GM06990 (cell line): ENCODE measurements around the gene COL5A2.

Experiments
- DNase-seq: peaks from one replicate; pipeline ENCODE4 v3.0.0-alpha.2; 2011; ENCODE audit not compliant: insufficient read length; ENCODE audit errors: extremely low read depth
- H3K27me3 ChIP-seq: replicated peaks from 2 replicates; pipeline ENCODE4 v1.6.0; 2011; ENCODE audit warnings: low read length; ENCODE audit not compliant: control insufficient read depth, insufficient read depth
- H3K36me3 ChIP-seq: 2 replicates; pipeline ENCODE4 v1.5.1; 2011; ENCODE audit warnings: low read length; ENCODE audit not compliant: control insufficient read depth, insufficient read depth
- H3K4me3 ChIP-seq: replicated peaks from 2 replicates; pipeline ENCODE4 v1.5.1; 2011; ENCODE audit warnings: low read depth, mild to moderate bottlenecking, control low read depth, low read length
- TF ChIP-seq, protein P1 (sequence below): IDR thresholded peaks from 2 replicates; pipeline ENCODE4 v1.5.1; 2011; ENCODE audit warnings: low read length, control low read depth, mild to moderate bottlenecking, inconsistent platforms; ENCODE audit not compliant: insufficient read depth, poor library complexity, severe bottlenecking

The COL5A2 gene

DNA sequence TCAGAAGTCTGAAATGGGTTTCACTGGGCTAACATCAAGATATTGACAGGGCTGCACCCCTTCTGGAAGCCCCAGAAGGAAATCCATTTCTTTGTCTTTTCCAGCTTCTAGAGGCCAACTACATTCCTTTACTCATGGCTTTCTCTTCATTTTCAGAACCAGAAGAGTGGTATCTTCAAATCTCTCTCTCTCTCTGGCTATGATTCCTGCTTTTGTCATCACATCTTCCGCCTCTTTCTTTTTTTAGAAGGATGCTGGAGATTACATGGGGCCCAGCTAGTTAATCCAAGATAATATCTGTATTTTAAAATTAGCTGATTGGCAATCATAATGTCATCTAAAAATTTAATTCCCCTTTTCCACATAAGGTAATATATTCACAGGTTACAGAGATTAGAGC lies 23.8 kb downstream of the COL5A2 start:
- DNase-seq: no peak
- Histone ChIP-seq H3K27me3 (no peaks in the 10 kb centered on the region), H3K36me3 (no peaks in the 10 kb centered on the region), H3K4me3 (no peak overlapping the region)
- TF ChIP-seq, protein P1, sequence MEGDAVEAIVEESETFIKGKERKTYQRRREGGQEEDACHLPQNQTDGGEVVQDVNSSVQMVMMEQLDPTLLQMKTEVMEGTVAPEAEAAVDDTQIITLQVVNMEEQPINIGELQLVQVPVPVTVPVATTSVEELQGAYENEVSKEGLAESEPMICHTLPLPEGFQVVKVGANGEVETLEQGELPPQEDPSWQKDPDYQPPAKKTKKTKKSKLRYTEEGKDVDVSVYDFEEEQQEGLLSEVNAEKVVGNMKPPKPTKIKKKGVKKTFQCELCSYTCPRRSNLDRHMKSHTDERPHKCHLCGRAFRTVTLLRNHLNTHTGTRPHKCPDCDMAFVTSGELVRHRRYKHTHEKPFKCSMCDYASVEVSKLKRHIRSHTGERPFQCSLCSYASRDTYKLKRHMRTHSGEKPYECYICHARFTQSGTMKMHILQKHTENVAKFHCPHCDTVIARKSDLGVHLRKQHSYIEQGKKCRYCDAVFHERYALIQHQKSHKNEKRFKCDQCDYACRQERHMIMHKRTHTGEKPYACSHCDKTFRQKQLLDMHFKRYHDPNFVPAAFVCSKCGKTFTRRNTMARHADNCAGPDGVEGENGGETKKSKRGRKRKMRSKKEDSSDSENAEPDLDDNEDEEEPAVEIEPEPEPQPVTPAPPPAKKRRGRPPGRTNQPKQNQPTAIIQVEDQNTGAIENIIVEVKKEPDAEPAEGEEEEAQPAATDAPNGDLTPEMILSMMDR: no peak

DNA sequence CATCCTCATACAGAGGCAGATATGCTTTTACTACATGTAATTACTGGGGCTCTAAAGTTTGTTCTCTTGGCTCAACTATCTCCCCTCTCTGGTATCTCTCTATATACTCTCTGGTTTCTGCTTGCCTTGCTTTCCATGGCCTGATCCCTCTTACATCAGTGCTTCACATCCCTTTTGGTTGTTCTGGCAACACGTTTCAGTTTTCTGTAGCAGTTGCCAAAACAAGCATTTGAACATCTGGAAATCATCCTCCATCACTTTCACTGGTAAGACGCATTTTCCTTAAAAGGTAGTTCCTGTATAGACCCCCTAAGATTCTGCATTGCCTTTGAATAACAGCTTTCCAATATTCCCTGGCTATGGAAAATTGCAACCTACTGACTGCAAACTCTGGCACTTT lies 25.9 kb downstream of the COL5A2 start:
- H3K36me3 ChIP-seq: no peaks in the 10 kb centered on the region
- DNase-seq: no peak
- H3K4me3 ChIP-seq: no peak overlapping the region
- TF ChIP-seq, protein P1: no peak
- no peaks in the 10 kb centered on the region for H3K27me3 ChIP-seq

DNA sequence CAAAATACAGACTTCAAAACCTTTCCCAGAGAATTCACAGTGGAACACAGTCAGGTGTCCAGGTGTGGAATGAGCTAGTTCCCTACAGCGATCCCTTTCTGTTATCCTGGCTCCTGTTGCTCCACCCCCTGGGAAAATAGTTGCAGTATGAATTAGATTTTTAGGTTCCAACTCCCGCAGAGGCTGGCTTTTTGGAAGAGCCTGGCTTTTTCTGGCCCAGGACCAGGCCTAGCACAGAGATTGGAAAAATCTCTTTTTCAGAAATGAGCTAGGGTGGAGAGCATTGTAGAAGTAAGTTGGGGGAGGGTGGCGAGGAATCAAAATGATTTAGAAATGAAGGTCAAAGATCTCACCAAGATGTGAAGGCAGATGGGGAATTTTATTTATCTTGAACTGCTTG lies 27.1 kb downstream of the COL5A2 start:
- Histone ChIP-seq H3K27me3 (no peaks in the 10 kb centered on the region), H3K4me3 (no peak overlapping the region), H3K36me3 (no peaks in the 10 kb centered on the region)
- TF ChIP-seq, protein P1: no peak
- DNase-seq: no peak

DNA sequence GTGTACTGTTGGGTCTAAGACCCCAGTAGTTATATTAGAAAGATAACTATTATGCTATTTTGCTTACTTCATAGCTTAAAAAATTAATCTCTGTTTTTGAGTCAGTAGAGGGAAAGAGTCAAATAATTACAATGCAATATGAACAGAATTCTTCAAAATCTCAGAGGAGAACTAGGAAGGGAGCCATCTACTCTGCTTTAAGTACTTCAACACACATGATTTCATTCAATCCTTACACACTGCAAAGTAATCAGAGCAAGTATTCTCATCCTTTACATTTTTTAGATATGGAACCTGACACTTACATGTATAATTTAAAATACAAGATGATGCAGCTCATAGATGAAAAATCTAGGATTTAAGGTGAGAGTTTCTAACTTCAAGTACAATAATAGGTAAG lies 27.7 kb downstream of the COL5A2 start:
- H3K4me3 ChIP-seq: no peak overlapping the region
- TF ChIP-seq, protein P1: no peak
- DNase-seq: no peak
- no peaks in the 10 kb centered on the region for H3K36me3 ChIP-seq
- no peaks in the 10 kb centered on the region for H3K27me3 ChIP-seq

DNA sequence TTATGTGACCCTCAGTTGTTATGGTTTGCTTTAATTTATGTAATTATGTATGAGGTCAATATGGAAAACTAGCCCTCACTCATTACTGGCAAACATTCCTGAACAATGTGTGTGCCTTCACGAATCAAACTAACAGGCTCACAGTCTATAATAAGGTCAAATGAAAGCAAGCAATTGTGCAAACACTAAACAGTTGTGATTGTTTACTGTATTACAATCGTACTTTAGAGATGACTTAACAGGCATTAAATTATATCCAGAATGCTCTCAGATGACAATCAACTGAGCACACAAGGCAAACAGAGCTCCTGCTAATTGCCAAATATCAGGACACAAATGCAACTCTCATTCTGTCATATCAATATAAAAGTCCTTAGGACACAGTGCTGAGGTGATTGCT lies 29.5 kb downstream of the COL5A2 start:
- DNase-seq: no peak

GRCh38 chr2:189147989-189148388 lies 31.6 kb downstream of the COL5A2 start:
- Histone ChIP-seq H3K27me3 (no peaks in the 10 kb centered on the region), H3K36me3 (no peaks in the 10 kb centered on the region), H3K4me3 (no peak overlapping the region)
- DNase-seq: no peak
- TF ChIP-seq, protein P1: no peak

More for the DNA sequence above, 29.5 kb downstream of the COL5A2 start:
- H3K4me3 ChIP-seq: no peak overlapping the region
- no peaks in the 10 kb centered on the region for H3K36me3 ChIP-seq
- TF ChIP-seq, protein P1: no peak
- no peaks in the 10 kb centered on the region for H3K27me3 ChIP-seq
